HEK293 (cell line): Measurements from ENCODE around the gene C4orf36.

Source experiments
- GLIS2 ChIP-seq: fragments of 450-650 bp; formaldehyde crosslinking; IDR thresholded peaks from 2 replicates; pipeline ENCODE4 v1.5.1; 2016; ENCODE audit warnings: missing biosample characterization, missing genetic modification characterization
- KLF10 ChIP-seq: fragments of 450-650 bp; IDR thresholded peaks from 2 replicates; pipeline ENCODE4 v1.5.1; 2018; ENCODE audit warnings: missing biosample characterization, mild to moderate bottlenecking, missing genetic modification characterization
- KLF8 ChIP-seq: fragments of 450-650 bp; formaldehyde crosslinking; IDR thresholded peaks from 2 replicates; pipeline ENCODE4 v1.5.1; 2016; ENCODE audit warnings: missing biosample characterization, missing genetic modification characterization
- PRDM1 ChIP-seq: fragments of 450-650 bp; formaldehyde crosslinking; IDR thresholded peaks from 2 replicates; pipeline ENCODE4; 2016; ENCODE audit warnings: missing biosample characterization, missing genetic modification characterization
- SCRT1 ChIP-seq: fragments of 450-650 bp; formaldehyde crosslinking; IDR thresholded peaks from 2 replicates; pipeline ENCODE4 v1.5.1; 2016; ENCODE audit warnings: missing biosample characterization, missing genetic modification characterization, borderline replicate concordance
- WT1 ChIP-seq: fragments of 450-650 bp; formaldehyde crosslinking; IDR thresholded peaks from 2 replicates; pipeline ENCODE4 v1.5.1; 2016; ENCODE audit warnings: missing biosample characterization, missing genetic modification characterization
- ZNF155 ChIP-seq: fragments of 450-650 bp; formaldehyde crosslinking; IDR thresholded peaks from 2 replicates; pipeline ENCODE4 v1.5.1; 2016; ENCODE audit warnings: missing biosample characterization, missing genetic modification characterization
- ZNF16 ChIP-seq: fragments of 450-650 bp; formaldehyde crosslinking; IDR thresholded peaks from 2 replicates; pipeline ENCODE4 v1.5.1; 2016; ENCODE audit warnings: low read depth, missing biosample characterization, missing genetic modification characterization
- ZNF211 ChIP-seq: fragments of 450-650 bp; formaldehyde crosslinking; IDR thresholded peaks from 2 replicates; pipeline ENCODE4 v1.5.1; 2016; ENCODE audit warnings: low read depth, missing biosample characterization, missing genetic modification characterization
- ZNF311 ChIP-seq: fragments of 450-650 bp; formaldehyde crosslinking; IDR thresholded peaks from 2 replicates; pipeline ENCODE4 v1.5.1; 2017; ENCODE audit warnings: missing biosample characterization, missing genetic modification characterization, borderline replicate concordance
- ZNF324 ChIP-seq: fragments of 450-650 bp; formaldehyde crosslinking; IDR thresholded peaks from 2 replicates; pipeline ENCODE4 v1.5.1; 2016; ENCODE audit warnings: missing biosample characterization, missing genetic modification characterization
- ZNF366 ChIP-seq: fragments of 450-650 bp; formaldehyde crosslinking; conservative IDR thresholded peaks from 2 replicates; pipeline ENCODE4 v1.5.1; 2016; ENCODE audit warnings: missing biosample characterization, missing genetic modification characterization
- ZNF514 ChIP-seq: fragments of 450-650 bp; formaldehyde crosslinking; IDR thresholded peaks from 2 replicates; pipeline ENCODE4 v1.5.1; 2016; ENCODE audit warnings: missing biosample characterization, missing genetic modification characterization
- ZNF596 ChIP-seq: fragments of 450-650 bp; IDR thresholded peaks from 2 replicates; pipeline ENCODE4 v1.5.0; 2018; ENCODE audit warnings: missing biosample characterization, mild to moderate bottlenecking, missing genetic modification characterization, moderate library complexity
- ZNF660 ChIP-seq: fragments of 450-650 bp; IDR thresholded peaks from 2 replicates; pipeline ENCODE4 v1.5.1; 2018; ENCODE audit warnings: missing biosample characterization, mild to moderate bottlenecking, missing genetic modification characterization
- ZNF670 ChIP-seq: fragments of 450-650 bp; formaldehyde crosslinking; IDR thresholded peaks from 2 replicates; pipeline ENCODE4 v1.5.1; 2016; ENCODE audit warnings: missing biosample characterization, missing genetic modification characterization, low read depth
- ZNF677 ChIP-seq: fragments of 450-650 bp; IDR thresholded peaks from 2 replicates; pipeline ENCODE4 v1.5.0; 2018; ENCODE audit warnings: missing biosample characterization, mild to moderate bottlenecking, missing genetic modification characterization, moderate library complexity
- ZNF776 ChIP-seq: fragments of 450-650 bp; formaldehyde crosslinking; IDR thresholded peaks from 2 replicates; pipeline ENCODE4 v1.5.0; 2017; ENCODE audit warnings: missing biosample characterization, missing genetic modification characterization, borderline replicate concordance
- ZNF792 ChIP-seq: fragments of 450-650 bp; formaldehyde crosslinking; IDR thresholded peaks from 2 replicates; pipeline ENCODE4 v1.5.1; 2016; ENCODE audit warnings: missing biosample characterization, missing genetic modification characterization
- TF ChIP-seq, protein P1 (sequence below): fragments of 450-650 bp; formaldehyde crosslinking; IDR thresholded peaks from 2 replicates; pipeline ENCODE4 v1.5.0; 2017; ENCODE audit warnings: missing biosample characterization, missing genetic modification characterization, borderline replicate concordance
- TF ChIP-seq, protein P2 (sequence below): fragments of 450-650 bp; formaldehyde crosslinking; IDR thresholded peaks from 2 replicates; pipeline ENCODE4 v1.5.1; 2017; ENCODE audit warnings: missing biosample characterization, missing genetic modification characterization
- TF ChIP-seq, protein P3 (sequence below): fragments of 450-650 bp; IDR thresholded peaks from 2 replicates; pipeline ENCODE4 v1.5.1; 2018; ENCODE audit warnings: missing biosample characterization, mild to moderate bottlenecking, missing genetic modification characterization
- TF ChIP-seq, protein P4 (sequence below): fragments of 450-650 bp; formaldehyde crosslinking; IDR thresholded peaks from 2 replicates; pipeline ENCODE4 v1.5.1; 2016; ENCODE audit warnings: missing biosample characterization, missing genetic modification characterization
- TF ChIP-seq, protein P5 (sequence below): fragments of 450-650 bp; formaldehyde crosslinking; IDR thresholded peaks from 2 replicates; pipeline ENCODE4 v1.5.1; 2016; ENCODE audit warnings: missing biosample characterization, missing genetic modification characterization
- TF ChIP-seq, protein P6 (sequence below): fragments of 450-650 bp; formaldehyde crosslinking; IDR thresholded peaks from 2 replicates; pipeline ENCODE4 v1.5.1; 2016; ENCODE audit warnings: missing biosample characterization, missing genetic modification characterization
- TF ChIP-seq, protein P7 (sequence below): fragments of 450-650 bp; formaldehyde crosslinking; IDR thresholded peaks from 2 replicates; pipeline ENCODE4 v1.5.1; 2016; ENCODE audit warnings: missing biosample characterization, missing genetic modification characterization

C4orf36 gene

DNA sequence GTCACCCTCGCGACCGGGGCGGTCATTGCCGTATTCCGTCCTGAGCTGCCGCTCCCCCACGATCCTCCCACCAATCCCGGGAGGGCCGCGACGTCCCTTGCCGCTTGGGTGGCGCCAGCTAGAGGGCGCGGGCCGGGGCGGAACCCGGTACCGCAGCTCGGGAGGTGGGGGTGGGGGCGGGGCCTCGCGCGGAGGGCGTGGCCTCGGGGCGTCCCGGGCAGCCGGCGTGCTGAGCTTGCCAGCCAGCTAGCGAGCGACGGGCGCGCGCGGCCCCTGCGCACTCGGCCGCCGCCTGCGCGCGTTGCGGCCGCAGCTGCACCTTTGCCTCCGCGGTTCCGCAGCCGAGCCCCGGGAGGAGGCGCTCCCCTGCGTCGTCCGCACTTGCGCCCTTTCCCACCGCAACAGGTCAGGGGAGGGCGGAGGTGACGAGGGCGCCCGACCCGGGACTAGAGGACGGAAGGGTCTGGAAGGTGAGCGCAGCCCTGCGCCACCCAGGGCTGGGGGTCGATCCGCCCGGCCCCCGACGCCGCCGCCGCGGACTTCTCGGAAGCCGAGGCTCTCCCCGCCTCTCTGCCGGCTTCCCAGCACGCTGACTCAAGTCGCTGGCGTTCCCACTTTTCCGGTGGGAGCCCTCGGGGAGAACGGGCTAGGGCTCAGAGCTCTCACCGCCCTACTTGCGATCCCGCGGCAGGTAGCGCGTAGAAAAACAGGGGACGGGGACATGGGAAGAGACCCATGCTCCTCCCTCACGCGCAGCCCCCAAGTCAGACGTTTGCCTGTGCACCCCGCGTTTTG is 42.7 kb upstream of the C4orf36 start, which contains the start of gene AFF1 (continued):
- TF ChIP-seq, protein P1, sequence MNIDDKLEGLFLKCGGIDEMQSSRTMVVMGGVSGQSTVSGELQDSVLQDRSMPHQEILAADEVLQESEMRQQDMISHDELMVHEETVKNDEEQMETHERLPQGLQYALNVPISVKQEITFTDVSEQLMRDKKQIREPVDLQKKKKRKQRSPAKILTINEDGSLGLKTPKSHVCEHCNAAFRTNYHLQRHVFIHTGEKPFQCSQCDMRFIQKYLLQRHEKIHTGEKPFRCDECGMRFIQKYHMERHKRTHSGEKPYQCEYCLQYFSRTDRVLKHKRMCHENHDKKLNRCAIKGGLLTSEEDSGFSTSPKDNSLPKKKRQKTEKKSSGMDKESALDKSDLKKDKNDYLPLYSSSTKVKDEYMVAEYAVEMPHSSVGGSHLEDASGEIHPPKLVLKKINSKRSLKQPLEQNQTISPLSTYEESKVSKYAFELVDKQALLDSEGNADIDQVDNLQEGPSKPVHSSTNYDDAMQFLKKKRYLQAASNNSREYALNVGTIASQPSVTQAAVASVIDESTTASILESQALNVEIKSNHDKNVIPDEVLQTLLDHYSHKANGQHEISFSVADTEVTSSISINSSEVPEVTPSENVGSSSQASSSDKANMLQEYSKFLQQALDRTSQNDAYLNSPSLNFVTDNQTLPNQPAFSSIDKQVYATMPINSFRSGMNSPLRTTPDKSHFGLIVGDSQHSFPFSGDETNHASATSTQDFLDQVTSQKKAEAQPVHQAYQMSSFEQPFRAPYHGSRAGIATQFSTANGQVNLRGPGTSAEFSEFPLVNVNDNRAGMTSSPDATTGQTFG (tag by site-specific recombination) = no peak
- TF ChIP-seq ZNF660 (tag by site-specific recombination) (0 out of 2 replicates have a peak, but pooled peaks have one; percentile 28), ZNF311 (tag by site-specific recombination) (no peak), ZNF792 (tag by site-specific recombination) (no peak), ZNF670 (tag by site-specific recombination) (no peak), ZNF596 (peak; percentile 19; the same call in 1 of the 2 replicates), ZNF514 (tag by site-specific recombination) (no peak), WT1 (tag by site-specific recombination) (no peak), ZNF324 (tag by site-specific recombination) (no peak), SCRT1 (tag by site-specific recombination) (peak; percentile 75), ZNF16 (tag by site-specific recombination) (no peak), GLIS2 (tag by site-specific recombination) (peak; percentile 94), ZNF211 (no peak), ZNF677 (tag by site-specific recombination) (no peak), KLF10 (no peak; the same call in 1 of the 2 replicates), ZNF366 (no peak), KLF8 (tag by site-specific recombination) (peak; percentile 39), ZNF155 (tag by site-specific recombination) (no peak), PRDM1 (no peak), ZNF776 (tag by site-specific recombination) (no peak)
- TF ChIP-seq, protein P2, sequence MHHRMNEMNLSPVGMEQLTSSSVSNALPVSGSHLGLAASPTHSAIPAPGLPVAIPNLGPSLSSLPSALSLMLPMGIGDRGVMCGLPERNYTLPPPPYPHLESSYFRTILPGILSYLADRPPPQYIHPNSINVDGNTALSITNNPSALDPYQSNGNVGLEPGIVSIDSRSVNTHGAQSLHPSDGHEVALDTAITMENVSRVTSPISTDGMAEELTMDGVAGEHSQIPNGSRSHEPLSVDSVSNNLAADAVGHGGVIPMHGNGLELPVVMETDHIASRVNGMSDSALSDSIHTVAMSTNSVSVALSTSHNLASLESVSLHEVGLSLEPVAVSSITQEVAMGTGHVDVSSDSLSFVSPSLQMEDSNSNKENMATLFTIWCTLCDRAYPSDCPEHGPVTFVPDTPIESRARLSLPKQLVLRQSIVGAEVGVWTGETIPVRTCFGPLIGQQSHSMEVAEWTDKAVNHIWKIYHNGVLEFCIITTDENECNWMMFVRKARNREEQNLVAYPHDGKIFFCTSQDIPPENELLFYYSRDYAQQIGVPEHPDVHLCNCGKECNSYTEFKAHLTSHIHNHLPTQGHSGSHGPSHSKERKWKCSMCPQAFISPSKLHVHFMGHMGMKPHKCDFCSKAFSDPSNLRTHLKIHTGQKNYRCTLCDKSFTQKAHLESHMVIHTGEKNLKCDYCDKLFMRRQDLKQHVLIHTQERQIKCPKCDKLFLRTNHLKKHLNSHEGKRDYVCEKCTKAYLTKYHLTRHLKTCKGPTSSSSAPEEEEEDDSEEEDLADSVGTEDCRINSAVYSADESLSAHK (tag by site-specific recombination) = no peak
- TF ChIP-seq, protein P3, sequence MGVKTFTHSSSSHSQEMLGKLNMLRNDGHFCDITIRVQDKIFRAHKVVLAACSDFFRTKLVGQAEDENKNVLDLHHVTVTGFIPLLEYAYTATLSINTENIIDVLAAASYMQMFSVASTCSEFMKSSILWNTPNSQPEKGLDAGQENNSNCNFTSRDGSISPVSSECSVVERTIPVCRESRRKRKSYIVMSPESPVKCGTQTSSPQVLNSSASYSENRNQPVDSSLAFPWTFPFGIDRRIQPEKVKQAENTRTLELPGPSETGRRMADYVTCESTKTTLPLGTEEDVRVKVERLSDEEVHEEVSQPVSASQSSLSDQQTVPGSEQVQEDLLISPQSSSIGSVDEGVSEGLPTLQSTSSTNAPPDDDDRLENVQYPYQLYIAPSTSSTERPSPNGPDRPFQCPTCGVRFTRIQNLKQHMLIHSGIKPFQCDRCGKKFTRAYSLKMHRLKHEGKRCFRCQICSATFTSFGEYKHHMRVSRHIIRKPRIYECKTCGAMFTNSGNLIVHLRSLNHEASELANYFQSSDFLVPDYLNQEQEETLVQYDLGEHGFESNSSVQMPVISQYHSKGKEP (tag by site-specific recombination) = peak; percentile 78
- TF ChIP-seq, protein P4, sequence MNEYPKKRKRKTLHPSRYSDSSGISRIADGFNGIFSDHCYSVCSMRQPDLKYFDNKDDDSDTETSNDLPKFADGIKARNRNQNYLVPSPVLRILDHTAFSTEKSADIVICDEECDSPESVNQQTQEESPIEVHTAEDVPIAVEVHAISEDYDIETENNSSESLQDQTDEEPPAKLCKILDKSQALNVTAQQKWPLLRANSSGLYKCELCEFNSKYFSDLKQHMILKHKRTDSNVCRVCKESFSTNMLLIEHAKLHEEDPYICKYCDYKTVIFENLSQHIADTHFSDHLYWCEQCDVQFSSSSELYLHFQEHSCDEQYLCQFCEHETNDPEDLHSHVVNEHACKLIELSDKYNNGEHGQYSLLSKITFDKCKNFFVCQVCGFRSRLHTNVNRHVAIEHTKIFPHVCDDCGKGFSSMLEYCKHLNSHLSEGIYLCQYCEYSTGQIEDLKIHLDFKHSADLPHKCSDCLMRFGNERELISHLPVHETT (tag by site-specific recombination) = no peak
- TF ChIP-seq, protein P5, sequence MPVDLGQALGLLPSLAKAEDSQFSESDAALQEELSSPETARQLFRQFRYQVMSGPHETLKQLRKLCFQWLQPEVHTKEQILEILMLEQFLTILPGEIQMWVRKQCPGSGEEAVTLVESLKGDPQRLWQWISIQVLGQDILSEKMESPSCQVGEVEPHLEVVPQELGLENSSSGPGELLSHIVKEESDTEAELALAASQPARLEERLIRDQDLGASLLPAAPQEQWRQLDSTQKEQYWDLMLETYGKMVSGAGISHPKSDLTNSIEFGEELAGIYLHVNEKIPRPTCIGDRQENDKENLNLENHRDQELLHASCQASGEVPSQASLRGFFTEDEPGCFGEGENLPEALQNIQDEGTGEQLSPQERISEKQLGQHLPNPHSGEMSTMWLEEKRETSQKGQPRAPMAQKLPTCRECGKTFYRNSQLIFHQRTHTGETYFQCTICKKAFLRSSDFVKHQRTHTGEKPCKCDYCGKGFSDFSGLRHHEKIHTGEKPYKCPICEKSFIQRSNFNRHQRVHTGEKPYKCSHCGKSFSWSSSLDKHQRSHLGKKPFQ (tag by site-specific recombination) = peak; percentile 95
- TF ChIP-seq, protein P6, sequence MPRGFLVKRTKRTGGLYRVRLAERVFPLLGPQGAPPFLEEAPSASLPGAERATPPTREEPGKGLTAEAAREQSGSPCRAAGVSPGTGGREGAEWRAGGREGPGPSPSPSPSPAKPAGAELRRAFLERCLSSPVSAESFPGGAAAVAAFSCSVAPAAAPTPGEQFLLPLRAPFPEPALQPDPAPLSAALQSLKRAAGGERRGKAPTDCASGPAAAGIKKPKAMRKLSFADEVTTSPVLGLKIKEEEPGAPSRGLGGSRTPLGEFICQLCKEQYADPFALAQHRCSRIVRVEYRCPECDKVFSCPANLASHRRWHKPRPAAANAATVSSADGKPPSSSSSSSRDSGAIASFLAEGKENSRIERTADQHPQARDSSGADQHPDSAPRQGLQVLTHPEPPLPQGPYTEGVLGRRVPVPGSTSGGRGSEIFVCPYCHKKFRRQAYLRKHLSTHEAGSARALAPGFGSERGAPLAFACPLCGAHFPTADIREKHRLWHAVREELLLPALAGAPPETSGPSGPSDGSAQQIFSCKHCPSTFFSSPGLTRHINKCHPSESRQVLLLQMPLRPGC (tag by site-specific recombination) = no peak
- TF ChIP-seq, protein P7, sequence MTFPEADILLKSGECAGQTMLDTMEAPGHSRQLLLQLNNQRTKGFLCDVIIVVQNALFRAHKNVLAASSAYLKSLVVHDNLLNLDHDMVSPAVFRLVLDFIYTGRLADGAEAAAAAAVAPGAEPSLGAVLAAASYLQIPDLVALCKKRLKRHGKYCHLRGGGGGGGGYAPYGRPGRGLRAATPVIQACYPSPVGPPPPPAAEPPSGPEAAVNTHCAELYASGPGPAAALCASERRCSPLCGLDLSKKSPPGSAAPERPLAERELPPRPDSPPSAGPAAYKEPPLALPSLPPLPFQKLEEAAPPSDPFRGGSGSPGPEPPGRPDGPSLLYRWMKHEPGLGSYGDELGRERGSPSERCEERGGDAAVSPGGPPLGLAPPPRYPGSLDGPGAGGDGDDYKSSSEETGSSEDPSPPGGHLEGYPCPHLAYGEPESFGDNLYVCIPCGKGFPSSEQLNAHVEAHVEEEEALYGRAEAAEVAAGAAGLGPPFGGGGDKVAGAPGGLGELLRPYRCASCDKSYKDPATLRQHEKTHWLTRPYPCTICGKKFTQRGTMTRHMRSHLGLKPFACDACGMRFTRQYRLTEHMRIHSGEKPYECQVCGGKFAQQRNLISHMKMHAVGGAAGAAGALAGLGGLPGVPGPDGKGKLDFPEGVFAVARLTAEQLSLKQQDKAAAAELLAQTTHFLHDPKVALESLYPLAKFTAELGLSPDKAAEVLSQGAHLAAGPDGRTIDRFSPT (tag by site-specific recombination) = peak; percentile 64; the same call in 1 of the 2 replicates
